ENCODE results near the gene PIR. TPM values are rescaled to one million over a fixed set of nuclear protein-coding genes. Genes with fewer than 3 reads are reported as not detected.

PIR gene
- total RNA-seq, 1 donor from 2014 or later: 28.8 TPM

DNA sequence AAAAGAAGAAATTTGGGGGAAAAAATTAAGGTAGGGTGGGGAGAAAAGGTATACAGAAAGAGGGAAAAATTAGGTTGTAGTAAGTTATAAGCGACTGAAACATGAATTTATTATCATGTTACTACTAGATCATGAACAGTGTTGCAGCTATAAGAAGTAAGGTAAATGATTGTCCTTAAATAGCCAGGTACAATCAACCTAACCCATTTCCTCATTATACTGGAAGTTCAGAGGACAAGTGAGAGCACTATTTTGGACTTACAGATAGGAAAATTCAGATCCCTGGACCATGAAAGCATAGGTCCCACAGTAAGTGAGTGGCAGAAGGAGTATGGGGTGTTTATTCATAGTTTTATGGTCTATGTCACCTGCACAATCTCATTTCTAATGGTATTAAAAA, 23.5 kb downstream of the PIR start:
- TF ChIP-seq, protein P1, sequence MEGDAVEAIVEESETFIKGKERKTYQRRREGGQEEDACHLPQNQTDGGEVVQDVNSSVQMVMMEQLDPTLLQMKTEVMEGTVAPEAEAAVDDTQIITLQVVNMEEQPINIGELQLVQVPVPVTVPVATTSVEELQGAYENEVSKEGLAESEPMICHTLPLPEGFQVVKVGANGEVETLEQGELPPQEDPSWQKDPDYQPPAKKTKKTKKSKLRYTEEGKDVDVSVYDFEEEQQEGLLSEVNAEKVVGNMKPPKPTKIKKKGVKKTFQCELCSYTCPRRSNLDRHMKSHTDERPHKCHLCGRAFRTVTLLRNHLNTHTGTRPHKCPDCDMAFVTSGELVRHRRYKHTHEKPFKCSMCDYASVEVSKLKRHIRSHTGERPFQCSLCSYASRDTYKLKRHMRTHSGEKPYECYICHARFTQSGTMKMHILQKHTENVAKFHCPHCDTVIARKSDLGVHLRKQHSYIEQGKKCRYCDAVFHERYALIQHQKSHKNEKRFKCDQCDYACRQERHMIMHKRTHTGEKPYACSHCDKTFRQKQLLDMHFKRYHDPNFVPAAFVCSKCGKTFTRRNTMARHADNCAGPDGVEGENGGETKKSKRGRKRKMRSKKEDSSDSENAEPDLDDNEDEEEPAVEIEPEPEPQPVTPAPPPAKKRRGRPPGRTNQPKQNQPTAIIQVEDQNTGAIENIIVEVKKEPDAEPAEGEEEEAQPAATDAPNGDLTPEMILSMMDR (IDR thresholded peaks at IDR 0.05; ENCODE audit: unreplicated experiment): no peak
- Mint-ChIP-seq H3K27me3 (ENCODE audit: low read depth) (no peaks in the 10 kb centered on the region), H3K27ac (no peak overlapping the region), H3K36me3 (no peaks in the 10 kb centered on the region), H3K9me3 (no peaks in the 10 kb centered on the region), H3K4me3 (no peak overlapping the region), H3K4me1 (peaks cover 4% of the 10 kb centered on the region)
- DNase-seq (ENCODE audit: low spot score in 2 of 2, unreplicated experiment in 2 of 2): no peak

DNA sequence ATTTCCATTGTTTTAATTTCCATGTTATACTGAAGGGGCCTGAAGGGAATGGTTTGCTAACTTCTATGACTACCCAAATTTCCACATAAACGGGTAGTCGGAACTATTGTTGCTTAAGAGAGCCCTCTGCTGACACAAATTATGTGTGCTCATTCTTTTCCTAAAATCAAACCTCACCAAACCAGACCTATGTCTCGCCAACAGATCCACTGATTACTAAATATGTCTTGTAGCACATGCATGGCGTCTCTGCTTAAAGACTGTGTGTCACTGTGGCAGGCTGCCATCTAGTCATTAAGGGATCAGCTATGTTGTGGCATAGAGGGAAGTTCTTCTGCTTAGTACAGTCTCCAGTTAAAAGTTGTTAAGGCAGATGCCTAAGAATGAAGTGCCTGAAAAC, 25.1 kb downstream of the PIR start:
- no peak for DNase-seq (ENCODE audit: low spot score in 2 of 2, unreplicated experiment in 2 of 2)
- TF ChIP-seq, protein P1 (IDR thresholded peaks at IDR 0.05; ENCODE audit: unreplicated experiment): peak; percentile 20
- H3K27ac Mint-ChIP-seq: no peak overlapping the region
- H3K36me3 Mint-ChIP-seq: no peaks in the 10 kb centered on the region
- no peaks in the 10 kb centered on the region for H3K27me3 Mint-ChIP-seq (ENCODE audit: low read depth)
- no peaks in the 10 kb centered on the region for H3K9me3 Mint-ChIP-seq
- peaks cover 6% of the 10 kb centered on the region for H3K4me1 Mint-ChIP-seq
- no peak overlapping the region for H3K4me3 Mint-ChIP-seq

DNA sequence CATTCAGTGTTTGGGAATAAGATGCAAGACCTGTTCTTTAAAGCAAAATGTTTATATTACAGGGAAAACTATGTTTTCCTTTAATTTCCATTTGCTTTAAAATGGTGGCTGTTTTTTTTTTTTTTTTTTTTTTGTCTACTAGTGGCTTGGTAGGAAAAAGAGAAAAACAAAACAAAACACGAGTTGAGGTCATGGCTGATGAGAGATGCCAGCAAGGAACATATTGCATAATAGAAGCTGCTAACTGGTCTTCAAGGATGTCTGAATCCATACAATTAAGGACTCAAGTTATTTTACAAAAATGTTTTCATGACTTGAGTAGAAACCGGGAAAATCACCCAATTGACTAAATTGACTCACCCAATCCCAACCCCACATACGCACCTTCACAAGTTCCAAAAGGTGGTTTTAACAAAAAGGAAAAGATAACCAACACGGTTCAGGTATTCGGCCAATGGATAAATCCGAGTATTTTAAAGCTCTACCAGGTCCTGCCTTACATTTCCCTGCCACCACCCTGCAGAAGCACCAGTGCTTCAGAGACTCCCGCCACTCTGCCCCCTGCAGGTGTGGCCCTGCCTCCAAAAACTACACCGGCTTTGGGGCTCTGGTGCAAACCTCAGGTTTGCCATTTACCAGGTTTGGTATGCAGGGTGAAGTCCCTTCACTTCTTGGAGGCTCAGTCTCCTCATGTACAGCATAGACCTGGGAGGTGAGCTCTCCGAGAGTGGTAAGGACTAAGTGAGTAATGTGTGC, 27.1 kb downstream of the PIR start:
- TF ChIP-seq, protein P1 (IDR thresholded peaks at IDR 0.05; ENCODE audit: unreplicated experiment): no peak
- Mint-ChIP-seq H3K27me3 (ENCODE audit: low read depth) (no peaks in the 10 kb centered on the region), H3K9me3 (no peaks in the 10 kb centered on the region), H3K36me3 (no peaks in the 10 kb centered on the region), H3K27ac (no peak overlapping the region), H3K4me3 (no peak overlapping the region), H3K4me1 (peaks cover 6% of the 10 kb centered on the region)
- no peak for DNase-seq (ENCODE audit: low spot score in 2 of 2, unreplicated experiment in 2 of 2)

DNA sequence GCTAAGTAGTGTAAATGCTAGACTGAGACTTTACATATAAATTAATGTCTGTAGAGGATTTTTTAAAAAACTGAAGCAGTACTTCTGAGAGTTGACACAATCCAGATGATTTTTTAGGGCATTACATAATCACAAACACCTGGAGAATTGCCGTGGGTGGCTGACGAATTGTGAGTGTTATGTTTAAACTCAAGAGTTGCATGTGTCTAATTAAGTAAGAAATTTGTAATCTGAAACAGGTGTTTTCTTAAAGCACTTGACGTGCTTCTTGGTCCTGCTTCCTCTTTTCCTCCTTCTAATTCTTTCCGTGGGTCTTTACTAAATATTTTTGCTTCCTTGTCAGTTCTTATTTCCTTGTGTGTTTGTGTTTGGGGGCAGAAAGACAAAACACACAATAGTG, 27.8 kb downstream of the PIR start:
- Mint-ChIP-seq H3K27ac (peak overlapping the region; percentile 14), H3K9me3 (peaks cover 2% of the 10 kb centered on the region), H3K36me3 (peaks cover 3% of the 10 kb centered on the region), H3K4me1 (peaks cover 6% of the 10 kb centered on the region), H3K4me3 (no peak overlapping the region), H3K27me3 (ENCODE audit: low read depth) (no peaks in the 10 kb centered on the region)
- TF ChIP-seq, protein P1 (IDR thresholded peaks at IDR 0.05; ENCODE audit: unreplicated experiment): no peak
- DNase-seq (ENCODE audit: low spot score in 2 of 2, unreplicated experiment in 2 of 2): no peak

DNA sequence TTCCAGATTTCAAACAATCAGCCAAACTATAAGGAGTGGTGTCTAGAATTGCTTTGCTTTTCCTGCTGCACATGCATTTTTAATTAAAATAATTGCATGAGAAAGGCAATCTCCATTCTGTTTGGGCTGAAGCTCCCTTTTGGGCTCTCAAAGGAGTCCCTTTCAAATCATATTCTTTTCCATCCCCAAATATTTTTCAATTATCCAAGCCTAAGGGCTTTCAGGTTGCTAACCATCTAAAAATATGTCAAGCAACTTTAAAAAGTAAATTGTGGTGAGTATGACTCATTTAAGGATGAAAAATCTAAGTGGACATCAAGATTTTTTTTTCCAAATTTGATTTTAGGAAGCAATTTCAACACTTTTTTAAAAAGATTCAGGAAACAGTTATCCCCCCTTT, 28.4 kb downstream of the PIR start:
- Mint-ChIP-seq H3K4me3 (no peak overlapping the region), H3K4me1 (peaks cover 6% of the 10 kb centered on the region), H3K27me3 (ENCODE audit: low read depth) (no peaks in the 10 kb centered on the region), H3K27ac (no peak overlapping the region), H3K36me3 (peaks cover 10% of the 10 kb centered on the region), H3K9me3 (peaks cover 8% of the 10 kb centered on the region)
- no peak for DNase-seq (ENCODE audit: low spot score in 2 of 2, unreplicated experiment in 2 of 2)
- TF ChIP-seq, protein P1 (IDR thresholded peaks at IDR 0.05; ENCODE audit: unreplicated experiment): no peak
